Tibial artery (tissue), 4 donors: ENCODE data around the gene SRSF7.
A peak's percentile ranks its signal among the peaks of the same experiment; 100 is the strongest.
"Not testable (repeated sequence)": the region's sequence is repeated elsewhere in the genome, so short reads cannot be mapped to it uniquely, and the experiment has no call there.

Source experiments
- DNase-seq, 2 donors: peaks; one replicate each; pipeline ENCODE4 v3.0.0-alpha.2; 2019
- H3K27ac ChIP-seq, 2 donors: fragments of 200-600 bp; sonication (generic) in 1 of 2; 1 replicate in 1 of 2; 2 replicates in 1 of 2; pipeline ENCODE4 v1.5.1; 2018 to 2019; ENCODE audit warnings: mild to moderate bottlenecking in 1 of 2
- H3K27me3 ChIP-seq, 2 donors: fragments of 200-600 bp; sonication (generic) in 1 of 2; one replicate each; pipeline versions ENCODE4 v1.5.1 to v1.6.0; 2016 to 2019
- H3K36me3 ChIP-seq, 3 donors: fragments of 200-600 bp; sonication (generic) in 2 of 3; one replicate each; pipeline ENCODE4 v1.5.1; 2016 to 2019; ENCODE audit warnings: mild to moderate bottlenecking in 2 of 3
- H3K4me1 ChIP-seq, 4 donors: fragments of 200-600 bp; sonication (generic) in 2 of 4; 1 replicate in 3 of 4; 2 replicates in 1 of 4; pipeline ENCODE4 v1.5.1; 2016 to 2019
- H3K4me3 ChIP-seq, 2 donors: fragments of 200-600 bp; sonication (generic) in 1 of 2; 1 replicate in 1 of 2; 2 replicates in 1 of 2; pipeline ENCODE4 v1.5.1; 2018 to 2019; ENCODE audit warnings: mild to moderate bottlenecking in 2 of 2
- H3K9me3 ChIP-seq, 3 donors: fragments of 200-600 bp; sonication (generic) in 1 of 3; one replicate each; pipeline ENCODE4 v1.5.1; 2016 to 2019
- CTCF ChIP-seq, 2 experiments: fragments of 200-600 bp in 1 of 2; fragments of 450-650 bp in 1 of 2; IDR thresholded peaks; one replicate each; pipeline ENCODE4 v1.5.1; 2017 to 2019; ENCODE audit warnings: antibody characterized with exemption in 2 of 2, mild to moderate bottlenecking in 1 of 2, moderate library complexity in 1 of 2
- intact Hi-C: fragments of 100-400 bp; cut with DNase I; formaldehyde crosslinking; loops from one replicate; pipeline ENCODE4 v1.15.0; 2023; ENCODE audit warnings: low total_unique reads

Gene SRSF7

GRCh38 chr2:38750891-38751595 lies at the start of gene SRSF7:
TSS of gene SRSF7 (minus strand) at chr2:38751361. CDS start at chr2:38751256, 105 bp downstream.
- peaks cover 32 to 36% (median 33%) of the 10 kb centered on the region in 3 donors for H3K36me3 ChIP-seq
- intact Hi-C loops: loop anchor here (2.0 kb wide), 1 partner anchor 148 kb away; the partner anchor contains the start of gene HNRNPLL
- TF ChIP-seq CTCF (IDR thresholded peaks at IDR 0.05): peak in 1 of 2 experiments; percentile 22

GRCh38 chr2:38797953-38798352 lies 46.8 kb upstream of the SRSF7 start:
- Histone ChIP-seq H3K27me3 (no peaks in the 10 kb centered on the region), H3K36me3 (peaks cover 13 to 54% (median 24%) of the 10 kb centered on the region in 3 donors), H3K27ac (no peak overlapping the region), H3K4me3 (no peak overlapping the region), H3K9me3 (no peaks in the 10 kb centered on the region), H3K4me1 (no peaks in the 10 kb centered on the region)
- intact Hi-C loops: no loop called here
- DNase-seq: no peak
- TF ChIP-seq CTCF (IDR thresholded peaks at IDR 0.05): no peak

More at GRCh38 chr2:38750891-38751595, at the start of gene SRSF7:
- Histone ChIP-seq H3K4me3 (peak within 1 kb of the TSS; percentile 56 to 82), H3K4me1 (peaks cover 0 to 40% (median 19%) of the 10 kb centered on the region in 4 donors), H3K27ac (peak within 1 kb of the TSS; percentile 83 to 99), H3K9me3 (no peaks in the 10 kb centered on the region), H3K27me3 (no peaks in the 10 kb centered on the region)
- peak; percentile 98 to 99 for DNase-seq

DNA sequence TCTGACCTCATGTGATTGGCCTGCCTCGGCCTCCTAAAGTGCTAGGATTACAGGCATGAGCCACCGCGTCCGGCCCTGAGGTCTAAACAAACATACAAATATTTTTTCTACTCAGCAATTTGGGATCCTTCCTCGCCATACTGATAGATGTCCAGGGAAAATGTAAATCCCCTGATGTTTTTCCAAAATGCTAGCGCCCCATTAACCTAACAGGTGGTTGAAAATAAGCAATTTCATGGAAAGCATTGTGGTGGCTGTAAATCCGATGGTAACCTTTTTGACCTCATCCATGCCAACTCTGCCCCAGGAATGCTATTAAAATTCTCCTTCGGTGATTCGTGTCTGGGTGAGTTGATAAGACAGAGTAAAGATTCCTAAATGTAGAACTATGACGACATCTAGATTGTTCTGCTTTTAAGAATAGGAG lies 46.1 kb upstream of the SRSF7 start:
- TF ChIP-seq CTCF (IDR thresholded peaks at IDR 0.05): no peak
- intact Hi-C loops: no loop called here
- no peaks in the 10 kb centered on the region for H3K4me1 ChIP-seq
- no peaks in the 10 kb centered on the region for H3K27me3 ChIP-seq
- H3K27ac ChIP-seq: no peak overlapping the region
- no peaks in the 10 kb centered on the region for H3K9me3 ChIP-seq
- no peak overlapping the region for H3K4me3 ChIP-seq
- peaks cover 13 to 47% (median 19%) of the 10 kb centered on the region in 3 donors for H3K36me3 ChIP-seq
- no peak for DNase-seq

GRCh38 chr2:38795016-38795415 lies 43.9 kb upstream of the SRSF7 start:
- H3K4me1 ChIP-seq, H3K27me3 ChIP-seq, H3K4me3 ChIP-seq, H3K9me3 ChIP-seq, H3K27ac ChIP-seq, DNase-seq, intact Hi-C loops: not testable (repeated sequence)
- peaks cover 5 to 25% (median 12%) of the 10 kb centered on the region in 3 donors for H3K36me3 ChIP-seq

GRCh38 chr2:38794235-38794946 lies 43.2 kb upstream of the SRSF7 start:
- no peak for TF ChIP-seq CTCF (IDR thresholded peaks at IDR 0.05)
- H3K4me3 ChIP-seq: no peak overlapping the region
- H3K27ac ChIP-seq: no peak overlapping the region
- H3K9me3 ChIP-seq: no peaks in the 10 kb centered on the region
- H3K4me1 ChIP-seq: peaks cover 0 to 3% (median 0%) of the 10 kb centered on the region in 4 donors
- no peaks in the 10 kb centered on the region for H3K27me3 ChIP-seq
- no peak for DNase-seq
- intact Hi-C loops: no loop called here
- H3K36me3 ChIP-seq: peaks cover 5 to 25% (median 12%) of the 10 kb centered on the region in 3 donors

DNA sequence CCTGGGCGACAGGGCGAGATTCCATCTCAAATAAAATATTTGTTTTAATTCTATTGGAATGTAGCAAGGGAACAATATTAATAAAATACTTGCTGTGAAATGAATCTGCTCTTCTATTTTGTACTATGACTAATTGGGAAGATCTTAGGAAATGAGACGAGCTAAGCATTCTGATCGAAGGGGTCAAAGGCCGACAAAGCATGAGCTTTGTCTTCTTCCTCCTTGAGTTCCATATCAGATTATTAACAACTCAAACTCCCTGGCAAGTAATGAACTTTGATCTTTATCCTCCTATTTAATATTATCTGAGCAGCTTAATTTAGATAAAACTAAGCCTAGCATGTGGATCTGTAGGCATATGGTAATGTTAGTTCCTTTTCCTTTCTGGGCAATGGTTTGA lies 42.4 kb upstream of the SRSF7 start:
- intact Hi-C loops: no loop called here
- no peak overlapping the region for H3K4me3 ChIP-seq
- H3K27me3 ChIP-seq: no peaks in the 10 kb centered on the region
- H3K36me3 ChIP-seq: peaks cover 5 to 16% (median 7%) of the 10 kb centered on the region in 3 donors
- H3K27ac ChIP-seq: no peak overlapping the region
- H3K9me3 ChIP-seq: no peaks in the 10 kb centered on the region
- DNase-seq: no peak
- TF ChIP-seq CTCF (IDR thresholded peaks at IDR 0.05): no peak
- peaks cover 0 to 3% (median 0%) of the 10 kb centered on the region in 4 donors for H3K4me1 ChIP-seq
